T47D (cell line): ENCODE data around the gene PPM1L.

Experiments used
- DNase-seq, 2 experiments: peaks; one replicate each; pipeline versions ENCODE4 v3.0.0 to v3.0.0-alpha.2; 2011 to 2012; ENCODE audit warnings: low read depth in 1 of 2, low spot score in 1 of 2
- JUND ChIP-seq: IDR thresholded peaks from 2 replicates; pipeline ENCODE4 v1.6.1; 2012; ENCODE audit warnings: low read depth
- in situ Hi-C: cut with HindIII; loops from 2 replicates; pipeline ENCODE4 v1.10.0; 2016; ENCODE audit warnings: low sequenced_read_pairs, low pct_unique_long_range_greater_than_20kb

PPM1L gene

DNA sequence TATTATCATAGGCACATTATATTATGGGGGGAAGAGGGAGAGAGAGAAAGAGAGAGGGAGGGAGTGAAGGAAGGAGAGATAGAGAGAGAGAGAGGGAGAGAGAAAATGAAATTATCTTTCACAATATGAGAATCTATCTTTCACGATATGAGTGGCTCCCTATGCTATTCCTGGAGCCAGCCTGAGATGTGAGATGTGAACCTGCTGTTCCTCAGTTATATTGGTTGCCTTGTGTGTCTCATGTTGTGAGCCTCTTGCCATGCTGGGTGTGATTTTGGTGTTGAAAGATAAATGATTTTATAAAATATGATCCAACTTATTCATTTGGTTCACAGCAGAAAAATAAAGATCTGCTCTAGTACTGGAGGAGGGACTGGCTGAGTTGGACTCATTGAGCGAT lies 148.7 kb downstream of the PPM1L start:
- in situ Hi-C loops = no loop called here
- TF ChIP-seq JUND = no peak
- no peak for DNase-seq

DNA sequence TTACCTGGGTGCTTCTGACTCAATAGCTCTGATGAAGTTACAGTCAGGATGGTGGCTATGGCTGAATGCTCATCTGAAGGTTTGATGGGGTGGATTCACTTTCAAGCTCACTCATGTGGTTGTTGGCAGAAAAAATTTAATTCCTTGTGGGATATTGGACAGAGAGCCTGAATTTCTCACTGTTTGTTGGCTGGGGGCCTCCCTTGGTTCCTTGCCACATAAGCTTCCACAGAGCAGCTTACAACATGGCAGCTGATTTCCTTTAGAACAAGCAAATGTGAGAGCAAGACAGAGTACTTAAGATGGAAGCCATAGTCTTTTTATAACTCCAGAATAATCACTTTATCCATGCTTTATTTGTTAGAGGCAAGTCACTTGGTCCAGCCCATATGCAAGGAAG lies 150.6 kb downstream of the PPM1L start:
- in situ Hi-C loops = no loop called here
- DNase-seq = no peak
- TF ChIP-seq JUND = no peak

DNA sequence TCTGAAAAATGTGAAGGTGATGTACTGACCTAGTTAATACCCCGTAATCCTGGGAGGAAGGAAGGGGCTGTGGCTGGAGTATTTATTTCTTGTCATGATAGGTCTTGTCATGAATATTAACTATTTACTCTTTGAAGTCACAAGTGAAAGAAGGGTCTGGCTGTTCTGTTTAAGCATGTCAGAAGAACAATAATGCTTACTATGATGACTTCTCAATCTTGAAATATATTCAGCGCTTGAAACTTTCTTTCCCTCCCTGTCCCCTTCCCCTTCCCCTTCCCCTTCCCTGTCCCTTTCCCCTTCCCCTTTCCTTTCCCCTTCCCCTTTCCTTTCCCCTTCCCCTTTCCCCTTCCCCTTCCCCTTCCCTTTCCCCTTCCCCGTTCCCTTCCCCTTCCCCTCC lies 153.9 kb downstream of the PPM1L start:
- in situ Hi-C loops = no loop called here

DNA sequence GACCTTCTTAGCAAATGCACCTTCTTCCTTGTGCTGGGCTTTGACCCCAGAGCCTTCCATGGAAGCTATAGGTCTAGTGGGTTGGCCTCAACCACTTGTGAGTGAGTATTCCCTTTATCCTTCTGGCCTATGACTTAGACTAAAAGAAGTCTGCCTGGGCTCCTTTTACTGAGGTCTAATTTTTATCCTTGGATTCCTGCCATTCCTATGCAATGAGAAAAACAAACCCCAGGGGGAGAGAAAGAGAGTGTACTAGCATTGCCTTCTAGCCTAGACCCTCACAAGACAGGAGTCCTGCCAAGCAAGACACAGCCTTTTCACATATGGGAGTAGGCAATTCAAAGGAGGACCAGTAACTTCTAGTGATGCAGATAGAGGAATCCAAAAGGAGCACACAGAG lies 155.4 kb downstream of the PPM1L start:
- in situ Hi-C loops = no loop called here
- DNase-seq = no peak
- TF ChIP-seq JUND = no peak

More for the DNA sequence above, 153.9 kb downstream of the PPM1L start:
- DNase-seq = no peak
- no peak for TF ChIP-seq JUND

DNA sequence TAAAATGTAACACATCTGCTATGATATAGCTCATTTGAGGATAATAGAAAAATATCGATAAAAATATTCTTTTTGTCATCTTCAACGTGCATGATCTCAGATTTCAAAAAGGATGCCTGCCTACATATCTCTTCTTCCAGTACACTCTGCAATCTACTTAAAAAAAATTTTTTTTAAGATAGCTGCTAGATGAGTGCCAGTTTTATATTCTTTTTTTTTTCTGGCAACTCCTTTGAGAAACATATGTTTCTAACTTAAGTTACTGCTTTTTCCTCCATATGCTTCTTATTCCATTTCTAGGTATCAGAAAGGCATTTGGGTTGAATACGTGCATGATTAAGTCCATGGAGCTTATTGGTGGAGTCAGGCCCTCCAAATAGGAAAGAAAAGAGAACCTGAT lies 160.4 kb downstream of the PPM1L start:
- TF ChIP-seq JUND = no peak
- DNase-seq = no peak
- in situ Hi-C loops = no loop called here

DNA sequence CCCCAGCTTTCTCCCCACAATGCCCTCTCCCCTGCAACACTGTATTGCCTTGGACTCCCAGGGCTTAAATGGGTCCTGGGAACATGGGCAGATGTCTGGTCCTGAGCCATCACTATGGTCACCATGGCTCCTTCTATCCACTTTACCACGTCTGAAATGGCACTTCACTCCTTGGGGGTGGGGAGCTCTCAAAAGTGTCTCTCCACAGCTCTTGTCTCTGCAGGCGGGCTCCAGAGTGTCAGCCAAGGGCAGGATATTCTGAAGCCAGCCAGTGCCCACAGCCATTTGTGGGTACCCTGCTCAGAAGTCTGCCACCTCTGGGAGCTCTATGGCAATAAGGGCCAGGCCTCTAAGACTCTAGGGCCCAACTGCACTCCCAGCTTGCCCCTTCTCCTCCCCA lies 163.9 kb downstream of the PPM1L start:
- in situ Hi-C loops = no loop called here
- TF ChIP-seq JUND = no peak
- DNase-seq = no peak

DNA sequence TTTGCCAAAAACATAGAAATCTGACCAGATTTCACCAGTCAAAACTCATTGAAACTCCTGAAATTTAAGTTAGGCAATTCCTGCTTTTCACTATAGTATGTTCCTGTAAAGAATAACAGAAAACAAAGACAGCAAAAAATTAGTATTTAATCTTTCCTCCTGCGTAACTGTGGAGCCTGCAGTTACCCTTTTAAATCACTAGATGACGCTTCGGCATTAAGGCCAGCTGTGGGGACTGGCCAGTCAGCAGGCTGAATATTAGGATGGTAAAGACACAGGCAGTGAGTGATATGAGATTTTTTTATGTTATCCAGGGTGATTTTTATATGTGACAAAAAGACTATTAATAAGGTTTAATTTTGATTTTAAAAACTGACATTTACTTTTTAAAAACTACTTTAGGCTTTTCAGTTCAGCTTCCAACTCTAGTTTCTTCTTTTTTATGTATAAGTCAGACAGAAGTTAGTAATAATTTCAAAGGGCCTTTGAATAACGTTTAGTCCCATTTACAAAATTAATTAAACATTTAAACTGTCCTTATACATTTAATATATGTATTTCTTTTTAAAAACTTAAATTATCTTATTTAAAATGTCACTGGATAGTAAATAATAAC lies 165.1 kb downstream of the PPM1L start:
- in situ Hi-C loops = no loop called here
- DNase-seq = peak; percentile 48 to 64
- TF ChIP-seq JUND = no peak

DNA sequence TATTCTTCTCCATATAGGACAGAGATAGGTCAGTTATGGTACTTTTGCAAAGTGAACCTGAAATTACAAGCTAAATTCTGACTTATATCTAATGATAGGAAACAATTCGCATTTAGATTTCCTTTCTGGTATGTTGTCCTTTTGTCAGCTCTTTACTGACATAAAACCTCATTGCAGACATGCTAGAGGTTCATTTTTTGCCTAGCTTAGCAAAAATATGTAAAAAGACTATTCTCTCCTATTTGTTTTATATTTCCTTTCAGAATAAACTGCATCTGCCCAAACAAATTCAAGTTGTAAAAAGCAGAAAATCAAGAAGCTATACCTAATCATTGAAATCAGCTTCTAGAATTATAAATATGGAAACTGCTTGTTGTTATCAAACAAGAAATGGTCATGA lies 168.7 kb downstream of the PPM1L start:
- TF ChIP-seq JUND = no peak
- in situ Hi-C loops = no loop called here
- no peak for DNase-seq

DNA sequence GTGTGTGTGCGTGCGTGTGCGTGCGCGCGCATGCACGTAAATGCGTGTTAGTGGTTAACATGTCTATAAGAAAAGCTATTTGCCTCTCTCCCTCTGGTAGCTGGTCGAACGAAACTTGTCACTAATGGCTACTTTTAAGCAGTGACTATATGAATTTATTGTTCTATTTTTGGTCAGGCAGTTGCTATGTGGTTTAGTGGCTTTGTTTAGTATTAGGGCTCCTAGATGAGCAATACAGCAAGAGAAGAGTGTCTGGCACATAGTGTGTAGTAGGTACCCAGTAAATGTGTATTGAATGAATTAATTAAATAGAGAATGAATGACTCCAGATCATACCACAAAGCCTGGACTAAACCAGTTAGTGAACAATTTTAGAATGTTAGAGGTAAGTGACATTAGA lies 171.6 kb downstream of the PPM1L start:
- no peak for DNase-seq
- TF ChIP-seq JUND = no peak
- in situ Hi-C loops = no loop called here

DNA sequence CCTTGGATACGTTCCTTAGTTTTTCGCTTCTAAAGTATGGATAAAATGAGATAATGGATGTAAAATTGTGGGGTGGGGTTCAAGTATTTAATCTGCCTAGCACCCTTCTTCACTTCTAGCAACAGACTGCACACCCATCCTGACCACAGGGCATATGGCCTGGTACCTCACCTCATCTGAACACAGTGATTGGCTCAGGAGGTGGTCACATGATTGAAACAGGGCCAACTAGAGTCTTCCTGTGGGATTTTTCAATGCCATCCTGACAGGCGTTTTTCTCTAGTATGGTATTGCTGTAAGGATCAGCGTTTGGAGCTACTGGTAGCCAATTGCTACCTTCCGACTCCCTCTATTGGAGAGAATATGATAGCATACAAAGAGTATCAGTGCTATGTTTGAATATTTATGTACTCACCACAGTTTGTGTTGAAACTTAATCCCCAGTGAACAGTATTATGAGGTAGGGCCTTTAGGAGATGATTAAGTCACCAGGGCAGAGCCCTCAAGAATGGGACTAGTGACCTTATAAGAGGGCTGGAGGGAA lies 172.2 kb downstream of the PPM1L start:
- peak in 1 of 2 experiments; percentile 66 for DNase-seq
- TF ChIP-seq JUND = no peak
- in situ Hi-C loops = no loop called here

DNA sequence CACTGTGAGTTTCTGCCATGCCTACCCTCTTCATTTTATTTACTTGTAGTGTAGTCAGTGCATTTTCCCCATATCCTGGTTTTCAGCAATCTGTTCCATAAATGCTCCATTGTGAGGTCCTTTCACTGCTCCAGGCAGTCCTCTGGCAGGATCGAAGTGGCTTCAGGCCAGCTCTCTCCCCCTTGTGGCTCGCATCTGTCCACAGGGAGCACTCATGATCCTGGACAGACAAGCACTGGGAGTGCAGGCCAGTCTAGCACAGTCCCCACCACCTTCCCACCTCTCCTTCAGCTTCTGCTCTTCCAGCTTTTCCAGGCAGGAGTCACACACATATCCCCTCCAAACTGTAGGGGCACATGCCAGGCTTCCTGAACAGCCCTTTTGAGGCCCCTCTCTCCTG lies 173.6 kb downstream of the PPM1L start:
- in situ Hi-C loops = no loop called here
- DNase-seq = peak in 1 of 2 experiments; percentile 57
- no peak for TF ChIP-seq JUND

DNA sequence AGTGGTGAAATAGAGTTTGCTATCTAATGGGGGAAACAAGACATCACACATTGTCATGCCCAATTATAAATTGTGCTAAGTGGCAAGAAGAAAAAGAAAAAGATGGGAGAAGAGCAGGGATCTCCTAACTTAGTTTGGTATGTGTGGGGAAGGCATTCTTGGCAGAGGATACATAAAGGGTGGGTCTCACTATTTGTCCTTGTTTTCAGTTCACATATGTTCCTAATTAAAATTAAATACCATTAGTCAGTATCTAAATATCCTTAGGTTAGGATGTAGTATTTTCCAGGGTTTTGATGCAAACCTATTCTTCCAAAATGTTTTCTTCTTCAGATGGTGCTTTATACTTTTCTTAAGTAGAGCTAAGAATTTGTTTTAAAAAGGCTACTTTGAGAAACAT lies 175.4 kb downstream of the PPM1L start:
- DNase-seq = no peak
- in situ Hi-C loops = no loop called here
- TF ChIP-seq JUND = no peak

DNA sequence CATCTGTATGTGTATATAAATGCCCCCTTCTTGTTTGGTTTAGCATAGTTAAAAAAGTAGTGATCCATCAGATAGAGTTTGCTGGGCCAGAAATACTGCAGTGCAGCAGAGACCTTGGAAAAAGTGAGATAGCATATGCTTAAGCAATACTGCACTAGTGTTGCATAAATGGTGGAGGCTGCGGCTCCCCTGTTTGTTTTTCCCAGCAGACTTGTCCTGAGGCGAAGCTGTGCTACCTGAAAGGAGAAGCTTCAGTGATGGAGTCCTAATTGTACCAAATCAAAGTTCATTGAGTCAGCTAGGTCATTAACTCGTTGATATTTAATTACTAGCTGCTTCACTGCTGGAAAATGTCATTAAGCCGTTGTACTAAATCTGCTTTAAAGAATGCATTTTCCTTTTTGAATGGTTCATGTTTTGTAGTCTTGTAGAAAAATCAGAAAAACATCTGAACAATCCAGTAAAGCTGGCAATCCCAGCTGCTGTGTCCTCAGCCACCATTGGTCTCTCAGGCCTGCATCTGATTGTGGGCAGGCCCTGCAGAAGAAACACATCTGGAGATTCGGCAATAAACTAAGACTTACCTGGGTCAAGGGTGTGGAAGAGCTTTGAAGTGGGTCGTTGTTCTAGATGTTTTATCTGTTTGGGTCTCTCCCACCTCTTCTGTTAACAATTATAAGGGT lies 179.5 kb downstream of the PPM1L start:
- peak in 1 of 2 experiments; percentile 49 for DNase-seq
- no peak for TF ChIP-seq JUND
- in situ Hi-C loops = no loop called here
